GM19395 (cell line): ENCODE measurements around the gene ZCCHC7.
"Not testable (repeated sequence)": the region's sequence is repeated elsewhere in the genome, so short reads cannot be mapped to it uniquely, and the experiment has no call there.

Source experiments
- ATAC-seq: cut with Tn5 transposase; IDR thresholded peaks from one replicate; pipeline ENCODE4 v1.9.1; 2021; ENCODE audit warnings: mild to moderate bottlenecking, moderate library complexity; ENCODE audit not compliant: unreplicated experiment

The ZCCHC7 gene

GRCh38 chr9:37167456-37168047, 47.2 kb downstream of the ZCCHC7 start:
- ATAC-seq, result no peak

- ATAC-seq, result no peak
These were observed 52.2 kb downstream of the ZCCHC7 start for GRCh38 chr9:37172557-37172956.

GRCh38 chr9:37174247-37174646, 53.9 kb downstream of the ZCCHC7 start:
- no peak for ATAC-seq

GRCh38 chr9:37178742-37179141, 58.4 kb downstream of the ZCCHC7 start:
- ATAC-seq, result no peak

- ATAC-seq, result no peak
These were observed 59.2 kb downstream of the ZCCHC7 start for GRCh38 chr9:37179576-37179975.

- no peak for ATAC-seq
These were observed 59.8 kb downstream of the ZCCHC7 start for GRCh38 chr9:37180138-37180537.

- ATAC-seq, result no peak
These were observed 62.3 kb downstream of the ZCCHC7 start for GRCh38 chr9:37182718-37183117.

- no peak for ATAC-seq
These were observed 64.8 kb downstream of the ZCCHC7 start for GRCh38 chr9:37184905-37185867.

- ATAC-seq, result peak; percentile 66
These were observed 66.9 kb downstream of the ZCCHC7 start for GRCh38 chr9:37187292-37187691.

- peak; percentile 85 for ATAC-seq
These were observed 67.5 kb downstream of the ZCCHC7 start for GRCh38 chr9:37187713-37188439.

- ATAC-seq, result not testable (repeated sequence)
These were observed 70.4 kb downstream of the ZCCHC7 start for GRCh38 chr9:37190739-37191138.

GRCh38 chr9:37191403-37192089, 71.2 kb downstream of the ZCCHC7 start:
- no peak for ATAC-seq

GRCh38 chr9:37192803-37193202, 72.4 kb downstream of the ZCCHC7 start:
- ATAC-seq, result no peak

GRCh38 chr9:37197158-37198038, 77.0 kb downstream of the ZCCHC7 start:
- ATAC-seq, result peak; percentile 49

GRCh38 chr9:37198039-37198729, 77.8 kb downstream of the ZCCHC7 start:
- ATAC-seq, result no peak

GRCh38 chr9:37198831-37199230, 78.5 kb downstream of the ZCCHC7 start:
- no peak for ATAC-seq

- ATAC-seq, result no peak
These were observed 80.1 kb downstream of the ZCCHC7 start for GRCh38 chr9:37200433-37201005.

GRCh38 chr9:37201581-37201980, 81.2 kb downstream of the ZCCHC7 start:
- no peak for ATAC-seq

GRCh38 chr9:37202091-37202490, 81.7 kb downstream of the ZCCHC7 start:
- no peak for ATAC-seq
